ENCODE data around the gene STK25.

DNA sequence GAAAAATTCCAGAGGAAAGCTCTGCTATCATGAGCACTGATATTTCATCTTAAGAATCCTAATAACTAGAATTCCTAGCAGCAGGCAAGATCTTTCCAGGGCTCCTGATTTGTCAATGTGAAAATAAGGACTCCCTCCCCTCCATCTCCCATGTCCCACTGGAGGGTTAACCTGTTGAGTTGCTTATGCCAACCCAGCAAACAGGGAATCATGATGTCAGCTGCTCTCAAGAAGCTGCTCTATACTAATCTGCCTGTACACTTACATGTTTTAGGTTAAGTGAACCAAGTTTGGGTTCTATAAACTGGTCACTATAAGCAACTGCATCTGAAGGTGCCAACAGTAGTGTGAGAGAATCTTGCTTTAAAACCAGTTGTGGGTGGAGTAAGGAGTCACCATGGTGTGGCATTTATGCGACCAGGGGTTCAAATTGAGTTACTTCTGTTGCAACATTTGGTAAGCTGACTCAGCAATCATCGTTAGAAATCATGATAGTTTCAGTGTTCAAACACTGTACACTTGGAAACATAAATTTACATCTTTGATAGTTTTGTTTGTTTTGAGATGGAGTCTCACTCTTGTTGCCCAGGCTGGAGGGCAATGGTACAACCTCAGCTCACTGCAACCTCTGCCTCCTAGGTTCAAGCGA is 53.4 kb downstream of the STK25 start:
- TF ChIP-seq ZNF776 (tag by site-specific recombination; IDR thresholded peaks at IDR 0.05; ENCODE audit: borderline replicate concordance) (no peak), CTCF (tag by site-specific recombination; IDR thresholded peaks at IDR 0.05) (no peak), ZNF792 (tag by site-specific recombination; IDR thresholded peaks at IDR 0.05) (no peak), ZNF558 (tag by site-specific recombination; IDR thresholded peaks at IDR 0.05) (no peak), ZNF571 (tag by site-specific recombination; IDR thresholded peaks at IDR 0.05) (no peak), ZNF274 (IDR thresholded peaks at IDR 0.05; ENCODE audit: low read length) (no peak), ZNF274 (tag by site-specific recombination; IDR thresholded peaks at IDR 0.05; ENCODE audit: borderline replicate concordance) (no peak)
